ENCODE results near the gene PREX1.

PREX1 gene

DNA sequence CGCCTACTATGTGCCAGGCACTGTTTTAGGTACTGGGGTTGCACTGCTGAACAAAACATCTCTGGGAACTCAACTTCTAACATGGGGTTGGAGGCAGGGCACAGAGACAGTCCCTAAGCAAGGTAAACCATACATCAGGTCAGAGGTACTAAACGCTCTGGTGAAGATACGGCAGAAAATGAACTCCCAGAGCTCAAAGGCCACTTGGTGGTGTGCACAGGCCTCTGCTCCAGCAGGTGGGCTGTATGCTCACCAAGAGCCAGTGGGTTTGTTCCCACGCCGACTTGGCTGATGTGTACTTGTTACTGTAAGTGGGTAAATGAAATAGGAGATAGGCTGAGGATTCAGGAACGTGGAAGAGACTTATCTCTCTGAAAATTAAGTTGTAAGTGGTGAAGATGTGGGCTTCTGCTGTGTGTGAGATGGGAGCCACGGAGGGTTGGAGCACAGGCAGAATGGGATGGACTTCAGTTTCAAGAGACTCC is 133.4 kb downstream of the PREX1 start:
- no peak for DNase-seq

DNA sequence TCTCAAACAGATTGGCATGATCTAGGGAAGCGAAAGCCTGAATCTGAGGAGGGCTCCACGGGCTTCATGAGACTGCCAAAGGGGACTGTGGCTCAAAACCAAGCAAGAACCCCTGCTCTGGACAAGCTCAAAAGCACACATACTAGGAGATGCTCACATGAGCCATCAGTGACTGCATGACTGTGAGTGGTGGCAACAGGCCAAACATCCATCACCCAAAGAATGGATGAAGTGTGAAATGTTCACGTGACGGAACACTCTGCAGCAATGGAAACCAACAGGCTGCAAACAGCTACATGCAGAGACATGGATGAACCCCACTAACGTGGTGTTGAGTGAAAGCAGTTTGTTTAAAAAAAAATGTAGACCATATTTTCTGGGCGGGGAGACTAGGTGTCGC is 136.3 kb downstream of the PREX1 start:
- DNase-seq, result no peak

DNA sequence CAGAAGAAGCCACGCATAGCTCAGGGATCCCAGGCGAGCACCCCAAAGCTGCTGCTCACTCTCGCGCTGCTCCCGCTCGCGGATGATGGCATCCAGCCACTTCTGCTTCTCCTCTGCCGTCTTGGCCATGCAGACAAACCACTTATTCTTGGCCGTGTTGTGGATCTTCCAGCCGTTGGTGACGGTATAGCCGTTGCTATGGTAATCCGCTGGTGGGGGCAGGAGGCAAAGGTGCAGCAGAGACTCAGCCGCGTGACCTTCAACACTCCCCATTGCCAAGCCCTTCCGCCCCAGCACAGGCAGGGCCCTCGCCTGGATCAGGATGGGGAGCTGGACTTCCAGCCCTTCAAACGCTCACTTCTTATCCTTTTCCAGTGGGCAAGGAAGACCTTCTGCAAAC is 136.9 kb downstream of the PREX1 start:
- no peak for DNase-seq

DNA sequence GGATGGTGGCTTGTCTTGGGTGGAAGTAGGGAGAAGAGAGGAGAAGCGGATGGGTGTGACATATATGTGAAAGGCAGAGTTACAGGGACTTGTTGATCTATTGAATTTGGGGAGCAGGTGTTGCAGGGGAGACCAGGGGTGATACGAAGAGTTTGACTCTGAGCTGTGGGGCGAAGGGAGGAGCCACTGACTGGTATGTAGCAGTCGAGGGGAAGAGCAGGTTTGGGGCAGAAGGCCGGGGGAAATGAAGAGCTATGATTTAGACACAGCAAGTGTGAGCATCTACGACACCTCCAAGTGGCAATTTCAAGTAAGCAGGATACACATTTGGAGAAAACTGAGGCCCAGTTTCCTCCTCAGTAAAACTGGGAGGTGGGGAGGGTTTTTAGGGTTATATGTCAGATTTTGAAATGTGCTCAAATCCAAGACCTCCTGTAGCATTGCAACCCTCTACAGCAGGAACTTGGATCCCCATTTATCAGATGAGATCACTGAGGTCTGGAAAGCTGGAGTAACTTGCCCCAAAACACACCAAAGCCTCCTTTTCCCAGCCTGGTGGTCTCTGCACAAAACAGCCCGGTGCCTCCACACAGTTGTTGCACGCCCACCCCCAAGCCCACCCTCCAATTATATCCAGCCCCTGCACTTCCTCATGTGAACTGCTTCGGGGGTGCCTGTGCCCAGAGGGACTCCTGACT is 137.8 kb downstream of the PREX1 start:
- no peak for DNase-seq

DNA sequence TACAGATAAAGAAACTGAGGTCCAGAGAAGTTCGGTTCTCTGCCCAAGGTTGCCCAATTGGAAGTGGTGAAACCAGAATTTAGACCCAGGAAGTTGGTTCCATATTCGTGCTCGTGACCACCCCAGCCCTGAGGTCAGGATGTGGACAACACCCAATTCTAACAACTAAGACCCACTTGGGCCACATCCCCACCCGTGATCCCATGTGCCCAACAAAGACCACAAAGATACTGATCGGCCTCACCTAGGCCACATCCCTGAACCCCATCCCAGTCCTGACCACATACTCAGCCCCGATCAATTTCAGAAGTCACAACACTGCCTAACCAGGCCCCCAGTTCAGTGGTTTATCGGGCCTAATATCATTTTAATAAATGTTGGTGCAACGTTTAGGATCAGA is 138.4 kb downstream of the PREX1 start:
- no peak for DNase-seq

DNA sequence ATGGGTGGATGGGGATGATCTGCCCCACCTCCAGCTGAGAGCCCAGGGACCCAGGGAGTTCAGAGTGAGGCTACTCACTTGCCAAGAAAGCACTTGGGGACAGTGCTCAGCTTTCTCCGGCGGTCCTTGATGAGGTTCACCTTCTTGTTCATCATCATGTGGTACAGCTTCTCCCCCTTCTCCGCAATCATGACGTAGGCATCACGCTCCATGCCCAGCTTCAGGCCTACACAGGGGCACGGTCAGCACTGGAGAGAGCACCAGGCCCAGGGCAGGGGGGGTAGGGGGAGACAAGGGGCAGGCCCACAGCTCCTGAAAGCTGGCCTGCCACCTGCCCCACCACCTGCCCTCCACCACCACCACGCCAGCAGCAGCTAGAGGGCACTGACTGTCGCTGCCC is 139.2 kb downstream of the PREX1 start:
- no peak for DNase-seq

DNA sequence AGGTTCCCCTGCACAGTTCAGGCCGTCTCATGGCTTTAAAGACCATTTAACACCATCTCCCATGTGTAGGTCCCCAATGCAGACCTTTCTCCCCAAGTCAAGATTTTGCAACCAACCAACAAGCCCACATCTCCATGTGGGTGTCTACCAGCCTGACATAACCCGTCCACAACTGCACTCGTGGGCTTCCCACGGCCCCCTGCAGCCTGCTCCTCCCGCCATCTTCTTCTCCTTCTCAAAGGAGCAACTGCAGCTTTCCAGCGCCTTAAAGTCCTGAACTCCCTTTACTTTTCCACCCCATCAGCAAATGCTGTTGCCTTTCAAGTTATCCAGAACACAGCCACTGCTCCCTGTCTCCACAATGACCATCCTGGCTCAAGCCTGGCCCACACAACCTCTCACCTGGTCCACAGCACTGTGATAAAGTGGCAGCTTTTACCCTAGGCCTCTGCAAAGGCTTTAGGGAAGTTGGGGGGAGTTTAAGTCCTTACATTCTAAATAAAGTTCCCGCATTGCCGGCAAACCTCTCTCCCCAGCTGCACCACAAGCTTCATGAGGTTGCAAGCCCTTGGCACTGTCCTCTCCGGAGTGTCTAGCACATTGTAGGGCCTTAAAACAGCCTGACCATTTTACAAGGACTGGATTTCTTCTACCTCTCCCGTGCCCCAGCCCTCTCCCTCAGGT is 140.5 kb downstream of the PREX1 start:
- no peak for DNase-seq

DNA sequence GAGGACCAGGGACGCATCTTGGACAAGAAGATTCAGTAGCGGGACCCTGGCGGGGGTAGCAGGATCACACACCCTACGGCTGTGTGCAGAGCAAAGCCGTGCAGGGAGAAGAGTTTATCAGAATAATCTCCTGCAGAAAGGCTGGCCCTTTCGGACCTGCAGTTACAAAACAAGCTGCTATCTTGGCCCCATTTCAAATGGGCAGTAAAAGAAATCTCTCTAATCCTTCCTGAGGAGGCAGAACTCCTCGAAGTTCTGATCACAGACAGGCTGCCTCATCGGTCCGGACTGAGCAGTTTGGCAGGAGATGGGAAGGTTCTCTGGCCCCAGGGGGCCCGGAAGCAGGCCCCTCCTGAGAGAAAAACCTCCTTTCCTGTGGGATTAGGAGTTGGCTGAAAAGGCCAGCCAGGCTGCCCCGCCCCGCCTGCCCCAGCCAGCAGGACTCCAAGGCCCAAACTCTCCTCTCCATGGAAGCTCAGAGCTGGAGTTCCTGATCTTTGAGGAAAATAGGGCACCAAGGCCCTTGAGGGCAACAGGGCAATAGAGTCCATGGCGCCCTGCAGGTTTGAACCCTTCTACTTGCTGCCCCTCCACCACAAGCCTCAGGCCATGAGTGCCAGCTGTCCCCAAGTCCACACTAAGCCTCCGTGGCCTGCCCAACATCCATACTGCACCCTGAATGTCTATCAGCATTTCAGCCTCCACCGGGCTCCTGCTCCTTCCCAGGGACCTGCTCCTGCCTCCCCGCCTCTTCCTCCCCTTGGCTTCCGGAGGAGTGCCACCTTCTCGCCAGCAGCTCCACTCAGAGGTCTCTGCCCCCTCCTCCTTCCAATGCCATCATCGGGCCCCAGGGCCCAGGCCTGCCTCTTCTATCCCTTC is 141.3 kb downstream of the PREX1 start:
- DNase-seq, result no peak

DNA sequence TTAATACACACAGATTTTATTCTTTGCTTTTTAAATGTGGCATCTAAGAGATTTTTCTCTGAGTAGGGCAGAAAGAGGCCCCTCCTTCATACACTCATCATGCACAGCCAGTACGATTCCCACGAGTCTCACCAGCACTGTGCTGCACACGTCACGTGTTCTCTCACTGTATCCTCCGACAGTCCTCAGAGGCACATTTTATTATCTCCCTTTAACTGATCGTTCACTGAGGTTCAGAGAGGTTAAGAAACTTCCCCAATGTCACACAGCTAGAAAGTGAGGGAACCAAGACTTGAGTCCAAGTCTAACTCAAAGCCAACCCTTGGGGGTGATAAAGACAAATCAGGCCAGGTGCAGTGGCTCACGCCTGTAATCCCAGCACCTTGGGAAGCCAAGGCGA is 142.5 kb downstream of the PREX1 start:
- DNase-seq, result no peak

DNA sequence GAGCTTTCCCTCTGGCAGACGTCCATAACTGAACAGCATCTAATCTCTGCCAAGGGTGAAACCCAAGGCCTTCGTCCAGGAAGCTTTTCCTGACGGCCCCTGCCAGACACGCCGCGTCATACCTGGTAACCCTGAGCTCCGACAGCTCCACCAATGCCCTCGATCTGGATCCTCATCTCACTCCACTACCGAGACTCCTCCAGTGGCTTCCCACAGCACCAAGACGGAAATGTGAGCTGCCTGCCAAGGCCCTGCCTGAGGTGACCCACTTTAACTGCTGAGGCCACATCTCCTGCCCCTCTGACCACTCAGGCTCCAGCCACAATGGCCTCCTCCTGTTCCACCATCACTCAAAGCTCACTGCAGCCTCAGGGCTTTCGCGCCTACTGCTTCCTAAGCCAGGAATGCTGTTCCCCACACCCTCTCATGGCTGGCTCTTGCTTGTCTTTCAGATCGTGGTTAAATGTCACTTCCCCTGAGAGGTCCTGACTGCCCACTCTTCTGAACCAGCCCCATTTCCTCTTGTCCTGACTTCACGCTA is 143.2 kb downstream of the PREX1 start:
- DNase-seq, result no peak

DNA sequence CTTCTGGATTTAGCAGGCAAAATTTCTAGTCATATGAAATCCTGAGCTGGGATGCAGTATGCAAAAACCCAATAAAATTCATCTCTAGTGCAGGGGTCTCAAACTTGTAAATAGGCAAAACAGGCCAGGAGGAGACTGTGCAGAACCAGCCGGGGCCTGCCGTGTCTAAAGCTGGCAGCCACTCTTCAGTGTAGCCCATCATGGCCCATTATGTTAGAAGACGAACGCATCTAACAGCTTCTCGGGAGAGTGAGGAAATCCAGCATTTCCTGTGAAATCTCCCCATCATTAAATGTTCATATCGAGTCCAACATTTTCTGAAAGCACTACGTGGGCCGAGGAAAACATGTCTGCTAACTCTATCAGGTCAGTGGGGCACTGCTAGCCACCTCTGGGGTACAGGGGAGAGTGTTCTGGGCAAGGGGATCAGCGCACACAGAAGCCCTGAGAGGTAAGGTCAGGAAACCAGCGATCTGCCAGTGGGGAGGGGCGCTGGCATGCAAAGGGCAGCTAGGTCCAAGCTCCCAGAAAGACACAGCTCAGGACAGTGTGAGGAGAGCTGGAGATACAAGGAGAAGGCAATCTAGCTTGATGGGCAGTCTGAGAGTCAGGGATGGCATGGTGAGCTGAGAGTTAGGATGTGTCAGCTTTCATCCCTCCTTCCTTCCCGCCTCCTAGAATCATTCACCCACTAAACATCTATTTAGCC is 144.2 kb downstream of the PREX1 start:
- no peak for DNase-seq

DNA sequence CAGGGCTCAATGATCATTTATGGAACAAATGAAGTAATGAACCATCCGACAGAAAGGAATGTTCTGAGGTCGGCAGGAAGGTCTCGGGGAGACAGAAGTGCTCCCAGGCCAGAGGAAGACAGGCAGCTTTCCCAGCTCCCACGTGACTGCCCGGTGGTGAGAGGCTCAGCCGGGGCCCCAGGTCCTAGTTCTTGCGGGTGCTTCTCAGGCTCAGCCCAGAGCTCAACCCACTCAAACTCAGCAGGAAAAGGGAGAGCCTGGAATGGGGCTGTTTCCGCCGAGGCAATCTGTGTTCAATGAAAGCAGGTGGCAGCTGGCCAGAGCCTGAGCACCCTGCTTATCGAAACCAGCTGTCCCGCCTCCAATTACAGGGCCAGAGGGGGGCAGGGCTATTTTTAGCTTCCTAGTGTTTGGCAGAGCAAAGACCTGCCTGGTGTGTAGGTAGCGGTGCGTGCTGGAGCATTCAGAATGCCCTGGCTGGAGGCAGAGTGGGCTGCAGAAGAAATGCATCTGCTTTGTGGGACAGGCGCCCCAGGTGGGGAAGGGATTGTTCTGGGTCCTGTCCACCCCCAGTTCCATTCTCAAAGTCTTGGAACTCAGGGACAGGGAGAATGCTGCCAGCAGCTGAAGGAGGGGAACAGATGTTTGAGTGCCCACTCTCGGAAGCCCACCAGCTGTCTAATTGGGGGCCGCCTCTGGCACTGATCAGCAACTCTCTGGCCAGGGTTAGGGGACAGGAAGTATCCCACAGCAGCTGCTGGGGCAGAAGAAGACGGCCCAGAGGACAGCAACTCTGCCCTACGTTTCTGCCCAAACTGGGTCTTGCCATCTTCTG is 145.1 kb downstream of the PREX1 start:
- peak; percentile 70 for DNase-seq

DNA sequence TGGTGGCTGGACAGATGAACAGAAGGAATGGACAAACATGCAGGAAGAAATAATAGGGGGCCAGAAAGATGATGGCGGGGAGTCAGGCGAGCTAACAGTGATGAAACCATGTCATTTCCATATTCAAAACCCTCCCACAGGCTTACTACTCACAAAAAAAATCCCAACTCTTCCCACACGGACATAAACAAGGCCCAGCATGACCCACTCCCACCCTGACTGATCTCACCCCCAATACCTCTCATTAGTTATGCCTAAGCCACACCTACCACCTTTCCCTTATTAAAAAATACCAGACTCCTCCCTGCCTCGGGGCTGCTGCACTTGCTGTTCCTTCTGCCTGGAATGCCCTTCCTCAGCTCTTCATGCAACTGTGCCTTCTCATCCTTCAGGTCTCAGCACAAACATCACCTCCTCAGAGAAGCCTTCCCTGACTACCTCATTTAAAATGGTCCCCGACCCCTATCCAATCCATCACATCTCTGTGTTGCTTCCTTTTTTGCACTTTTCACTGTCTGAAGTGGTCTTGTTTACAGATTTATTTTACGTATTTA is 145.8 kb downstream of the PREX1 start:
- no peak for DNase-seq

DNA sequence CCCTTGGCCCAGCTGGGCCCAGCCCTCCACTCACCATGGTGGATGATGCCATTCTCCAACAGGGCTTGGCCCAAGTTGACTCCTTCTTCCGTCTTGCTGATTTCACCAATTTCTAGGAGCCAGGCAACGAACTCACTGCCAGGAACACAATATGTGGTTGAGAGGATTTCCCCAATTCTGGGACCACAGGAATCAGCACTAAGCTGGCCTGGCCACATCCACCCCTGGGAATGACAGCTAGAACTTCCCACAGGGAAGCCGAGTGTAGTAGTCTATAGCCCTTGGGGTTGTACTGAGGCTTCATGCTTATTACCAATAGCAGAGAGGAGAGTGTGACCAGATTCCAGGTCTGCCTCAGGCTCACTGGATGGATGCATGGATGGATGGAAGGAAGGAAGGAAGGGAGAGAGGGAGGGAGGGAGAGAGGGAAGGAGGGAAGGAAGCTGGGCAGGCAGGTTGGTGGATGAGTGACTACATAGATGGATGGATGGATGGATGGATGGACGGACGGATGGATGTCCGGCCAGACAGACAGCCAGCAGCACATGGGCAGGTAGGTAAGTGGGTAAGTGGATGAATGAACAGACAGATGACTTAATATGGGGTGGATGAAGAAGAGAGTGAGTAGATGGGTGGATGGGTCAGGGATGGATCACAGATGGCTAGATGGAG is 146.5 kb downstream of the PREX1 start:
- no peak for DNase-seq

DNA sequence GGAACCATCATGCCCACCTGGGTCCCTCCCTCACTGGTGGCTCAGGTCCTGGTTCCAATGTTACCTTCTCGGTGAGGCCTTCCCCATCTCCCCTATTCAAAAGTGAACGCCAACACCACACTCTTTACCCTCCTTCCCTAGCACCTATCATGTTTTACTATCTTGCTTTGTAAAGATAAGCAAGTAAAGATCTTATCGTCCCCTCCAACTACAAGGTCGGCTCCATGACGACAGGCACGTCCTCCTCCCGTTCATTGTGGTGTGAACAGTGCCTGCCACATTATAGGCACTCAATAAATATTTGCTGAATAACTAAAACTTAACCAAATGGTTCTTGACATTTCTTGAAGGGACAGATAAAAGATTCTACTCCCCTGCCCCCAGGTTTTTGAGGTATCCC is 147.1 kb downstream of the PREX1 start:
- DNase-seq, result no peak

DNA sequence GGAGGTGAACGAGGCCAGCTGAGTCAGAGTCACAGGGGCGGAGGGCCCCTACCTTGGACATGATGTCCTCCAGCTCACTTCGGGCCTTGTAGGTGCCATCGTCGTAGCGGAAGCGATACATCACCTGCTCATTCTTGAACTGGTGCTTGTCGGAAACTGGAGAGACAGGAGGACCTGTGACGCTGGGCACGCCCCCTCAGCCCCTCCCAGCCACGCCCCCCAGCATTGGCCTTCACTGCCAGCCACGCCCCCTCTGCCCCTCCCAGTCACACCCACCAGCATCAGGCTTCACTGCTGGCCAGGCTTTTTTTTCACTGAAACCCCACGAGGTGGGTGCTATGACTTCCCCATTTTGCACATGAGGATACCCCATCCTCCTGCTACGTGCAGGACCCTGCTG is 148.2 kb downstream of the PREX1 start:
- DNase-seq, result peak; percentile 37

DNA sequence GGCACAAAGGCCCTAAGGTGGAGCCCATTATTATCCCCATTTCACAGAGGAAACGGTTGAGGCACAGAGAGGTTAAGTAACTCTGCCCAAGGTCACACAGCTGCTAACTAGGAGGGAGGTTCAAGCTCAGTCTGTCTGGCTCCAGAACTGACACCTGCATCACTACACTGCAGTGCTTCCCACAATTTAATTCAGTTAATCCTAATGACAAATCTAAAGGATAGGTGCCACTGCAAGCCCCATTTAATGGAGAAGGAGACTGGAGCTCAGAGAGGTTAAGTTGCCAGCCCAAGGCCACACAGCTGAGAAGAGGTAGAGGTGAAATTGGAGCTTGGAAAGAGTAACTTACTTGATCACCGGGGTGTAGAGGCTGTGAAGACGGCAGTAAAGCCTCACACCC is 148.8 kb downstream of the PREX1 start:
- DNase-seq, result no peak

DNA sequence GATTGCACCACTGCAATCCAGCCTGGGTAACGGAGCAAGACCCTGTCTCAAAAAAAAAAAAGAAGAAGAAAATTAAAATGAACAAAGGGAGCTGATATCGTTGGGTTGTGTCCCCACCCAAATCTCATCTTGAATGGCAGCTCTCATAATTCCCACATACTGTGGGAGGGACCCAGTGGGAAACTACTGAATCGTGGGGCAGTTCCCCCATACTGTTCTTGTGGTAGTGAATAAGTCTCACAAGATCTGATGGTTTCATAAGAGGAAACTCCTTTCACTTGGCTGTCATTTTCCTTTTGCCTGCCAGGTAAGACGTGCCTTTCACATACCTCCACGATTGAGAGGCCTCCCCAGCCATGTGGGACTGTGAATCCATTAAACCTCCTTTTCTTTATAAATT is 149.4 kb downstream of the PREX1 start:
- DNase-seq, result no peak

DNA sequence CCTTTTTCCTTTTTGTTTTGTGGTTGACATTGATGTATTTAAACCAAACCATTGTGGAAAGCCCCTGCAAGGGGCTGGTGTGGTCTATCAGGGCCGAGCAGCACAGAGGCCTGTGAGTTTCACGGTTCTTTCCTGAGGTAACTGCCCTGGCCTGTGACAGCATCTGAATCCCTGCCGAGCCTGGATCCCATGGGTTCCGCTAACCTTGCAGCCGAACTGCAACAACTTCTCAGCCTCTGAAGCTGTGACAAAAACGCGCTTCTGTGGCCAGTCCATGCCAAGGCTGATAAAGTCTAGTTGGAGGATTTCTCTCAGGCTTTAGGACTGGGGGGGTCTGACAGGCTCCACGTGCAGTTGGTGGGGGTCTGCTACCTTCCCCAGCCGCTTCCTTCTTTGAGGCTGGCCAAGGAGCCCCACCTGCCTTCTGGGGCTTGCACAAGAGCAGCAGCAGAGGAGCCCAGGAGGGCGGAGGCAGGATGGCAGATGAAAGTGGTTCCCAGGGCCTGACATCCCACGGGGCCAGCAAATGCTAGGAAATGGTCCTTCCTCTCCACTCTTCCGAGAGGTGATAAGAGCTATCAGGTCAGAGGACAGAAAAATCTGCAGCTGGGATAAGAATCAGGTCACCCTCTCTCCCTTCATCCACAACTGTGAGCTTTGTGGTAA is 150.9 kb downstream of the PREX1 start:
- DNase-seq, result no peak

DNA sequence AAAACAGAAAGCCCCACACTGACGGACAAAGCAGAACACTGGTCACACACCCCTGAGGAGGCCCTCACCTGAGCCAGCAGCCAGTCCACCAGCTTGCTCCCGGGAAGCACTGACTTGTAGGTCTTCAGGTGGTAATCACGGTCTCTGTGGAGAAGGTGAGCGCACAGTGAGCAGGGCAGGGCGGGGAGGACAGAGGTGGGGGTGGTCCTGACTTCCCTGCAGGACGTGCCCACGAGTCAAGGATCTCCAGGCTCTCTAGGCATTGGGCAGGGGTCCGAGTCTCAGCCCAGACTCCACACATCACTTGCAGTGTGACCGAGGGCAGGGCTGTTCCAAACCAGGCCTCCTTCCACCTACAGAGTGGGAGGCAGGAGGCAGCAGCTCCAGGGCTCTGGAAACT is 151.7 kb downstream of the PREX1 start:
- no peak for DNase-seq

All from NCI-H187 treated with DMSO at 0.1 percent for 48 hours (cell line).